Tibial nerve (tissue), 4 donors: ENCODE data around the gene DYRK1B.

Experiments used
- CTCF ChIP-seq, 5 experiments: fragments of 200-600 bp in 3 of 5; fragments of 450-650 bp in 2 of 5; sonication (generic) in 3 of 5; IDR thresholded peaks; one replicate each; pipeline ENCODE4 v1.5.1; 2016 to 2019; ENCODE audit warnings: antibody characterized with exemption in 5 of 5, mild to moderate bottlenecking in 3 of 5, moderate library complexity in 2 of 5
- EP300 ChIP-seq, 2 donors: sonication (generic); formaldehyde crosslinking; IDR thresholded peaks; one replicate each; pipeline ENCODE4 v1.6.1; 2017; ENCODE audit warnings: antibody characterized with exemption in 2 of 2, mild to moderate bottlenecking in 1 of 2
- POLR2A ChIP-seq, 2 donors: fragments of 450-650 bp; IDR thresholded peaks; one replicate each; pipeline ENCODE4 v1.6.1; 2017; ENCODE audit warnings: antibody characterized with exemption in 2 of 2, mild to moderate bottlenecking in 2 of 2, moderate library complexity in 2 of 2

- TF ChIP-seq CTCF (IDR thresholded peaks at IDR 0.05) = no peak
- TF ChIP-seq POLR2A (IDR thresholded peaks at IDR 0.05) = no peak
- no peak for TF ChIP-seq EP300 (IDR thresholded peaks at IDR 0.05)
Observed at GRCh38 chr19:39846678-39847486, 12.9 kb upstream of the DYRK1B start.
